H9 (cell line): ENCODE data around the gene ARHGAP31. TPM values are rescaled to one million over a fixed set of nuclear protein-coding genes. Genes with fewer than 3 reads are reported as not detected.

Experiments
- DNase-seq: peaks from one replicate; pipeline ENCODE4 v3.0.0-alpha.2; 2017
- H2AFZ ChIP-seq: one replicate; pipeline ENCODE4 v1.6.1; 2013; ENCODE audit warnings: mild to moderate bottlenecking, low read length, control low read depth, moderate library complexity
- H2AK5ac ChIP-seq: 2 replicates; pipeline ENCODE4 v1.6.1; 2013; ENCODE audit warnings: low read length, control low read depth, mixed read lengths; ENCODE audit not compliant: insufficient read length
- H2BK120ac ChIP-seq: one replicate; pipeline ENCODE4 v1.6.1; 2013; ENCODE audit warnings: low read depth, mild to moderate bottlenecking, low read length, control low read depth, inconsistent platforms; ENCODE audit not compliant: poor library complexity, severe bottlenecking
- H2BK12ac ChIP-seq: 2 replicates; pipeline ENCODE4 v1.6.1; 2013; ENCODE audit warnings: low read length, control low read depth, mixed read lengths, low read depth; ENCODE audit not compliant: insufficient read length
- H2BK15ac ChIP-seq: 2 replicates; pipeline ENCODE4 v1.6.1; 2013; ENCODE audit warnings: low read depth, low read length, control low read depth
- H2BK20ac ChIP-seq: one replicate; pipeline ENCODE4 v1.6.1; 2013; ENCODE audit warnings: low read depth, mild to moderate bottlenecking, low read length, control low read depth, inconsistent platforms; ENCODE audit not compliant: poor library complexity, severe bottlenecking
- H2BK5ac ChIP-seq: 2 replicates; pipeline ENCODE4 v1.6.1; 2013; ENCODE audit warnings: low read length, control low read depth, mixed read lengths; ENCODE audit not compliant: insufficient read length
- H3K14ac ChIP-seq: 2 replicates; pipeline ENCODE4 v1.6.1; 2013; ENCODE audit warnings: low read length, control low read depth; ENCODE audit not compliant: insufficient read depth
- H3K18ac ChIP-seq: 2 replicates; pipeline ENCODE4 v1.6.1; 2013; ENCODE audit warnings: low read depth, mild to moderate bottlenecking, mixed read lengths, low read length, control low read depth; ENCODE audit not compliant: insufficient read length
- H3K23ac ChIP-seq: 2 replicates; pipeline ENCODE4 v1.6.1; 2013; ENCODE audit warnings: low read length, control low read depth, mixed read lengths, low read depth; ENCODE audit not compliant: insufficient read length
- H3K23me2 ChIP-seq: 2 replicates; pipeline ENCODE4 v1.6.1; 2013; ENCODE audit warnings: low read depth, mild to moderate bottlenecking, mixed read lengths, low read length, control low read depth; ENCODE audit not compliant: insufficient read length, poor library complexity, severe bottlenecking
- H3K27ac ChIP-seq: 2 replicates; pipeline ENCODE4 v1.5.1; 2013; ENCODE audit warnings: low read length, control low read depth, mixed read lengths, low read depth; ENCODE audit not compliant: insufficient read length
- H3K27me3 ChIP-seq: 2 replicates; pipeline ENCODE4 v1.6.1; 2013; ENCODE audit warnings: low read length, control low read depth, inconsistent platforms; ENCODE audit not compliant: insufficient read depth
- H3K4ac ChIP-seq: 2 replicates; pipeline ENCODE4 v1.6.1; 2013; ENCODE audit warnings: low read depth, mild to moderate bottlenecking, control low read depth, inconsistent platforms, low read length, moderate library complexity
- H3K4me1 ChIP-seq: 2 replicates; pipeline ENCODE4 v1.6.1; 2013; ENCODE audit warnings: low read length, control low read depth, inconsistent platforms; ENCODE audit not compliant: insufficient read depth
- H3K4me2 ChIP-seq: 2 replicates; pipeline ENCODE4 v1.6.1; 2013; ENCODE audit warnings: low read length, control low read depth, mixed read lengths; ENCODE audit not compliant: insufficient read length, insufficient read depth
- H3K56ac ChIP-seq: 2 replicates; pipeline ENCODE4 v1.6.1; 2013; ENCODE audit warnings: low read depth, mild to moderate bottlenecking, mixed read lengths, low read length, control low read depth; ENCODE audit not compliant: insufficient read length
- H3K79me1 ChIP-seq: 2 replicates; pipeline ENCODE4 v1.6.1; 2013; ENCODE audit warnings: low read depth, mild to moderate bottlenecking, moderate library complexity, low read length, control low read depth, inconsistent platforms; ENCODE audit not compliant: insufficient read depth, poor library complexity, severe bottlenecking
- H3K79me2 ChIP-seq: 2 replicates; pipeline ENCODE4 v1.6.1; 2013; ENCODE audit warnings: low read length, control low read depth, inconsistent platforms; ENCODE audit not compliant: insufficient read depth
- H3K9ac ChIP-seq: 2 replicates; pipeline ENCODE4 v1.6.1; 2013; ENCODE audit warnings: low read length, control low read depth, mixed read lengths; ENCODE audit not compliant: insufficient read length; ENCODE audit errors: extremely low read depth
- H3K9me3 ChIP-seq: one replicate; pipeline ENCODE4 v1.6.1; 2013; ENCODE audit warnings: low read depth, low read length, inconsistent platforms; ENCODE audit not compliant: control insufficient read depth
- H3T11ph ChIP-seq: one replicate; pipeline ENCODE4 v1.6.1; 2013; ENCODE audit warnings: mild to moderate bottlenecking, low read length, control low read depth, inconsistent platforms
- H4K20me1 ChIP-seq: one replicate; pipeline ENCODE4 v1.6.1; 2013; ENCODE audit not compliant: control insufficient read depth, insufficient read length, insufficient read depth
- H4K5ac ChIP-seq: 2 replicates; pipeline ENCODE4 v1.6.1; 2013; ENCODE audit warnings: low read depth, mild to moderate bottlenecking, mixed read lengths, low read length, control low read depth; ENCODE audit not compliant: insufficient read length
- H4K8ac ChIP-seq: replicated peaks from 2 replicates; pipeline ENCODE4 v1.6.1; 2013; ENCODE audit warnings: low read length, control low read depth, mixed read lengths, low read depth; ENCODE audit not compliant: insufficient read length
- H4K91ac ChIP-seq: 2 replicates; pipeline ENCODE4 v1.6.1; 2013; ENCODE audit warnings: low read depth, mild to moderate bottlenecking, moderate library complexity, mixed read lengths, low read length, control low read depth; ENCODE audit not compliant: insufficient read length
- H3K27ac Mint-ChIP-seq, 3 experiments: 2 replicates in 2 of 3; 3 replicates in 1 of 3; pipeline ENCODE4 v1.8.0; 2020 to 2021; ENCODE audit warnings: mixed read lengths in 3 of 3, mild to moderate bottlenecking in 1 of 3, moderate library complexity in 1 of 3
- H3K27me3 Mint-ChIP-seq: 2 replicates; pipeline ENCODE4 v1.8.0; 2021; ENCODE audit warnings: low read depth, mild to moderate bottlenecking, moderate library complexity, mixed read lengths
- H3K36me3 Mint-ChIP-seq, 3 experiments: 2 replicates in 2 of 3; 3 replicates in 1 of 3; pipeline ENCODE4 v1.8.0; 2020 to 2021; ENCODE audit warnings: low read depth in 3 of 3, mixed read lengths in 3 of 3; ENCODE audit not compliant: insufficient read depth in 1 of 3
- H3K4me1 Mint-ChIP-seq, 2 experiments: 2 replicates each; pipeline ENCODE4 v1.8.0; 2020; ENCODE audit warnings: mixed read lengths in 2 of 2
- H3K4me3 Mint-ChIP-seq, 2 experiments: 2 replicates in 1 of 2; 3 replicates in 1 of 2; pipeline ENCODE4 v1.8.0; 2020 to 2021; ENCODE audit warnings: mild to moderate bottlenecking in 2 of 2, mixed read lengths in 2 of 2, moderate library complexity in 1 of 2
- H3K9me3 Mint-ChIP-seq, 2 experiments: 2 replicates in 1 of 2; 3 replicates in 1 of 2; pipeline ENCODE4 v1.8.0; 2020; ENCODE audit warnings: mild to moderate bottlenecking in 2 of 2, mixed read lengths in 2 of 2, moderate library complexity in 1 of 2
- WGBS: extraction: QIAGEN DNeasy Blood & Tissue Kit; methylation state at CpG from one replicate; pipeline ENCODE4 v1.1.7; 2013; ENCODE audit warnings: missing lambda C conversion rate, low lambda C conversion rate, mixed read lengths; ENCODE audit not compliant: insufficient read length; ENCODE audit errors: extremely low coverage; 5-methylcytosine and 5-hydroxymethylcytosine counted together
- total RNA-seq: library from RNA; stranded (reverse); gene quantifications from 2 replicates; pipeline ENCODE4 v1.2.1, GENCODE V29; 2021
- TF ChIP-seq, protein P1 (sequence below): fragments of 200-600 bp; sonication (generic); conservative IDR thresholded peaks from 3 replicates; pipeline ENCODE4 v1.8.0; 2021; ENCODE audit warnings: antibody characterized with exemption, mild to moderate bottlenecking

Gene ARHGAP31
- total RNA-seq, 1 experiment from 2014 or later, result 2.2 TPM

DNA sequence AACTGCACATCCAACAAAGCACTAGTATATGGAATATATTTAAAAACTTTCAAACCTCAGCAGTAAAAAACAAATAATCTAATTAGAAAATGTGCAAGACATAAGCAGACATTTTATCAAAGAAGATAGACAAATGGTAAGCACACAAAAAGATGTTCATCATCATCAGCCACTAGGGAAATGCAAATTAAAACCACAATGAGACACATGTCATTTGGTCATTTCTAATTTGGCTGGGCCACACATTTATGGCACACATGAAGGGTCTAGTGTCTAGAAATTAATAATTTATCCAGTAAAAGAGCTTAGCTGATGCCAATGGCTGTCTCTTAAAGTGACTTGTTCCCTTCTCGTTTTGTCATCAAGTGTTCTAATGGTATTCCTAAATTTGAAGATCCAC, 45.8 kb downstream of the ARHGAP31 start:
- H3K79me1 ChIP-seq, result no peaks in the 10 kb centered on the region
- peaks cover 0 to 10% (median 0%) of the 10 kb centered on the region in 3 experiments; a peak in 6 of 7 replicates for H3K36me3 Mint-ChIP-seq
- H3K27me3 ChIP-seq, result no peaks in the 10 kb centered on the region
- no peak overlapping the region for H3T11ph ChIP-seq
- no peaks in the 10 kb centered on the region for H3K79me2 ChIP-seq
- no peaks in the 10 kb centered on the region for H3K9me3 ChIP-seq
- no peaks in the 10 kb centered on the region for H3K4me1 ChIP-seq
- H2BK15ac ChIP-seq, result no peak overlapping the region
- peaks cover 10 to 13% of the 10 kb centered on the region in 2 experiments; a peak in 3 of 4 replicates for H3K4me1 Mint-ChIP-seq
- no peaks in the 10 kb centered on the region for H4K20me1 ChIP-seq
- H3K23ac ChIP-seq, result no peak overlapping the region
- no peak overlapping the region for H3K27ac ChIP-seq
- H3K23me2 ChIP-seq, result no peaks in the 10 kb centered on the region
- H2BK120ac ChIP-seq, result no peak overlapping the region
- H4K5ac ChIP-seq, result no peak overlapping the region
- no peak for DNase-seq
- no peak overlapping the region for H3K4me2 ChIP-seq
- no peak overlapping the region for H2BK12ac ChIP-seq
- no peak overlapping the region for H3K14ac ChIP-seq
- no peak overlapping the region for H2AK5ac ChIP-seq
- no peak overlapping the region for H3K4ac ChIP-seq
- H2BK5ac ChIP-seq, result no peak overlapping the region
- no peak overlapping the region for H3K18ac ChIP-seq
- H3K56ac ChIP-seq, result no peak overlapping the region
- H4K8ac ChIP-seq, result no peak overlapping the region
- no CpG with 5 or more reads among the region's 1 CpG for WGBS
- TF ChIP-seq, protein P1, sequence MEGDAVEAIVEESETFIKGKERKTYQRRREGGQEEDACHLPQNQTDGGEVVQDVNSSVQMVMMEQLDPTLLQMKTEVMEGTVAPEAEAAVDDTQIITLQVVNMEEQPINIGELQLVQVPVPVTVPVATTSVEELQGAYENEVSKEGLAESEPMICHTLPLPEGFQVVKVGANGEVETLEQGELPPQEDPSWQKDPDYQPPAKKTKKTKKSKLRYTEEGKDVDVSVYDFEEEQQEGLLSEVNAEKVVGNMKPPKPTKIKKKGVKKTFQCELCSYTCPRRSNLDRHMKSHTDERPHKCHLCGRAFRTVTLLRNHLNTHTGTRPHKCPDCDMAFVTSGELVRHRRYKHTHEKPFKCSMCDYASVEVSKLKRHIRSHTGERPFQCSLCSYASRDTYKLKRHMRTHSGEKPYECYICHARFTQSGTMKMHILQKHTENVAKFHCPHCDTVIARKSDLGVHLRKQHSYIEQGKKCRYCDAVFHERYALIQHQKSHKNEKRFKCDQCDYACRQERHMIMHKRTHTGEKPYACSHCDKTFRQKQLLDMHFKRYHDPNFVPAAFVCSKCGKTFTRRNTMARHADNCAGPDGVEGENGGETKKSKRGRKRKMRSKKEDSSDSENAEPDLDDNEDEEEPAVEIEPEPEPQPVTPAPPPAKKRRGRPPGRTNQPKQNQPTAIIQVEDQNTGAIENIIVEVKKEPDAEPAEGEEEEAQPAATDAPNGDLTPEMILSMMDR, result no peak
- H3K9ac ChIP-seq, result no peak overlapping the region
- no peak overlapping the region for H3K27ac Mint-ChIP-seq
- no peak overlapping the region for H2AFZ ChIP-seq
- peaks cover 2 to 10% of the 10 kb centered on the region in 2 experiments for H3K9me3 Mint-ChIP-seq
- H3K27me3 Mint-ChIP-seq, result peaks cover 2% of the 10 kb centered on the region
- H4K91ac ChIP-seq, result no peak overlapping the region
- H3K4me3 Mint-ChIP-seq, result no peak overlapping the region
- no peak overlapping the region for H2BK20ac ChIP-seq
